SK-N-SH (cell line): ENCODE results near the gene MTIF2. TPM values are rescaled to one million over a fixed set of nuclear protein-coding genes. Genes with fewer than 3 reads are reported as not detected.
"Not testable (repeated sequence)": the region's sequence is repeated elsewhere in the genome, so short reads cannot be mapped to it uniquely, and the experiment has no call there.

Source experiments
- CTCF ChIA-PET: fragments of 300-600, 350-600 bp; formaldehyde crosslinking; extraction: SDS; loops from one replicate; lab custom pipeline; 2021; lab: Yijun Ruan, JAX
- POLR2A ChIA-PET: fragments of 350-600 bp; sonication (Branson Sonifier 250); formaldehyde crosslinking; extraction: SDS; loops from one replicate; lab custom pipeline; 2020; ENCODE audit warnings: antibody characterized with exemption, inconsistent platforms; lab: Yijun Ruan, JAX
- DNase-seq: peaks from one replicate; pipeline ENCODE4 v3.0.0; 2012
- H2AFZ ChIP-seq: fragments of 200-600 bp; sonication (generic); 2 replicates; pipeline ENCODE4 v1.8.1; 2016; ENCODE audit warnings: antibody characterized with exemption, mild to moderate bottlenecking, low read depth
- H3F3A ChIP-seq: fragments of 200-600 bp; sonication (generic); replicated peaks from 2 replicates; pipeline ENCODE3; 2016; ENCODE audit warnings: antibody characterized with exemption, mild to moderate bottlenecking; ENCODE audit not compliant: insufficient read depth
- H3K27ac ChIP-seq, 2 experiments: fragments of 200-500 bp in 1 of 2; fragments of 200-600 bp in 1 of 2; sonication (Bioruptor generic) in 1 of 2; sonication (generic), shearing (Covaris generic) in 1 of 2; 2 replicates each; pipeline versions ENCODE4 v1.5.1 to v1.6.1; 2014 to 2016; ENCODE audit warnings: low read depth in 2 of 2, inconsistent platforms in 1 of 2, low read length in 1 of 2, mild to moderate bottlenecking in 1 of 2, mixed read lengths in 1 of 2
- H3K27me3 ChIP-seq: fragments of 200-600 bp; sonication (generic), shearing (Covaris generic); 2 replicates; pipeline ENCODE4 v1.6.1; 2016; ENCODE audit warnings: mixed run types; ENCODE audit not compliant: insufficient read depth
- H3K36me3 ChIP-seq, 2 experiments: fragments of 200-500 bp in 1 of 2; fragments of 200-600 bp in 1 of 2; sonication (Bioruptor generic) in 1 of 2; sonication (generic) in 1 of 2; replicated peaks in 1 of 2; 2 replicates each; pipeline versions ENCODE3 to v1.5.1; 2014 to 2016; ENCODE audit warnings: low read length in 1 of 2, mild to moderate bottlenecking in 1 of 2; ENCODE audit not compliant: insufficient read depth in 2 of 2, control insufficient read depth in 1 of 2
- H3K4me1 ChIP-seq, 2 experiments: fragments of 200-500 bp in 1 of 2; fragments of 200-600 bp in 1 of 2; sonication (Bioruptor generic) in 1 of 2; sonication (generic), shearing (Covaris generic) in 1 of 2; 2 replicates each; pipeline versions ENCODE4 v1.5.1 to v1.6.1; 2014 to 2016; ENCODE audit warnings: low read depth in 1 of 2, low read length in 1 of 2, mixed run types in 1 of 2; ENCODE audit not compliant: insufficient read depth in 2 of 2, control insufficient read depth in 1 of 2
- H3K4me2 ChIP-seq: fragments of 200-600 bp; sonication (generic), shearing (Covaris generic); 2 replicates; pipeline ENCODE4 v1.6.1; 2017; ENCODE audit warnings: mixed run types
- H3K4me3 ChIP-seq, 2 experiments: fragments of 200-500 bp in 1 of 2; fragments of 200-600 bp in 1 of 2; sonication (Bioruptor generic) in 1 of 2; sonication (generic), shearing (Covaris generic) in 1 of 2; 2 replicates each; pipeline versions ENCODE4 v1.5.1 to v1.8.1; 2014 to 2016; ENCODE audit warnings: low read depth in 2 of 2, inconsistent platforms in 1 of 2, low read length in 1 of 2, mild to moderate bottlenecking in 1 of 2, mixed read lengths in 1 of 2, moderate library complexity in 1 of 2
- H3K79me2 ChIP-seq: fragments of 200-600 bp; sonication (generic); 2 replicates; pipeline ENCODE4 v1.8.1; 2017; ENCODE audit warnings: mild to moderate bottlenecking; ENCODE audit not compliant: insufficient read depth
- H3K9ac ChIP-seq: fragments of 200-600 bp; sonication (generic); 2 replicates; pipeline ENCODE4 v1.6.1; 2017; ENCODE audit warnings: mixed run types
- H3K9me2 ChIP-seq: fragments of 200-600 bp; sonication (generic); 2 replicates; pipeline ENCODE4 v1.6.1; 2017; ENCODE audit warnings: mixed run types
- H3K9me3 ChIP-seq: fragments of 200-600 bp; sonication (generic); 2 replicates; pipeline ENCODE4 v1.6.1; 2017; ENCODE audit warnings: mixed run types, mild to moderate bottlenecking, moderate library complexity
- H4K20me1 ChIP-seq: fragments of 200-600 bp; sonication (generic); 2 replicates; pipeline ENCODE4 v1.6.1; 2017; ENCODE audit warnings: mild to moderate bottlenecking, mixed run types; ENCODE audit not compliant: insufficient read depth
- ELF1 ChIP-seq: IDR thresholded peaks from 2 replicates; pipeline ENCODE4 v1.4.0; 2012
- EZH2phosphoT487 ChIP-seq: fragments of 200-600 bp; sonication (generic); IDR thresholded peaks from 2 replicates; pipeline ENCODE4 v1.6.1; 2017; ENCODE audit warnings: low read depth, mixed run types, mild to moderate bottlenecking, antibody characterized with exemption, moderate library complexity, borderline replicate concordance
- FOXM1 ChIP-seq: IDR thresholded peaks from 2 replicates; pipeline ENCODE4 v1.4.0; 2012; ENCODE audit warnings: low read depth, mild to moderate bottlenecking
- SIN3A ChIP-seq: IDR thresholded peaks from 2 replicates; pipeline ENCODE4 v1.6.1; 2012; ENCODE audit warnings: low read depth, mild to moderate bottlenecking, low read length, moderate library complexity, borderline replicate concordance
- SMC3 ChIP-seq: IDR thresholded peaks from 2 replicates; pipeline ENCODE4 v1.6.1; 2012; ENCODE audit warnings: low read depth, low read length, improper control_type of control experiment
- WGBS: methylation state at CpG from one replicate; pipeline ENCODE4 v1.1.6; 2017; ENCODE audit warnings: low lambda C conversion rate; 5-methylcytosine and 5-hydroxymethylcytosine counted together
- polyA plus RNA-seq, 3 experiments: library from polyadenylated mRNA; depleted of rRNA; stranded (reverse); fragments of >200 nt; gene quantifications; 2 replicates each; pipeline ENCODE4 v1.2.3, GENCODE V29; 2012
- TF ChIP-seq, protein P1 (sequence below): fragments of 150-350 bp; IDR thresholded peaks from 2 replicates; pipeline ENCODE4 v1.6.1; 2016; ENCODE audit warnings: mild to moderate bottlenecking, low read depth, low read length
- TF ChIP-seq, protein P2 (sequence below): fragments of 200-600 bp; sonication (generic); IDR thresholded peaks from 2 replicates; pipeline ENCODE4 v1.6.1; 2017; ENCODE audit warnings: antibody characterized with exemption, mild to moderate bottlenecking, moderate library complexity

Gene MTIF2
- polyA plus RNA-seq, 1 of the 3 experiments (the other 2 are of a cell fraction): 12.9 TPM

DNA sequence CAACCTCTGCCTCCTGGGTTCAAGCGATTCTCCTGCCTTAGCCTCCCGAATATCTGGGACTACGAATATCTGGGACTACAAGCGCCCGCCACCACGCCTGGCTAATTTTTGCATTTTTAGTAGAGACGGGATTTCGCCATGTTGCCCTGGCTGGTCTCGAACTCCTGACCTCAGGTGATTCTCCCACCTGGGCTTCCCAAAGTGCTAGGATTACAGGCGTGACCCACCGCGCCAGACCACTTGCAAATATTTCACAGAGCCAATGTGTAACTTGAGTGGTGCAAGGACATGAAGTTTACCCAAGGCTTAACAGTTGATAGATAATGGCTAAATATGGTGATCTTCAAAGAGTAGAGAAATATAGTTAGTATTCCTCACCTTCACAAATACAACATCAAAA lies 14.1 kb upstream of the MTIF2 start:
- no peak overlapping the region for H3K27ac ChIP-seq
- WGBS: 98% methylated on average over 12 of the region's 12 CpGs
- H4K20me1 ChIP-seq: no peaks in the 10 kb centered on the region
- H3K27me3 ChIP-seq: no peaks in the 10 kb centered on the region
- H3K9me2 ChIP-seq: no peaks in the 10 kb centered on the region
- no peak overlapping the region for H3K4me2 ChIP-seq
- ChIA-PET POLR2A (no interaction called here), CTCF (no interaction called here)
- H3K9me3 ChIP-seq: no peaks in the 10 kb centered on the region
- no peaks in the 10 kb centered on the region for H3K79me2 ChIP-seq
- no peak overlapping the region for H2AFZ ChIP-seq
- peaks cover 0 to 3% of the 10 kb centered on the region in 2 experiments for H3K36me3 ChIP-seq
- no peak overlapping the region for H3K4me3 ChIP-seq
- TF ChIP-seq, protein P1, sequence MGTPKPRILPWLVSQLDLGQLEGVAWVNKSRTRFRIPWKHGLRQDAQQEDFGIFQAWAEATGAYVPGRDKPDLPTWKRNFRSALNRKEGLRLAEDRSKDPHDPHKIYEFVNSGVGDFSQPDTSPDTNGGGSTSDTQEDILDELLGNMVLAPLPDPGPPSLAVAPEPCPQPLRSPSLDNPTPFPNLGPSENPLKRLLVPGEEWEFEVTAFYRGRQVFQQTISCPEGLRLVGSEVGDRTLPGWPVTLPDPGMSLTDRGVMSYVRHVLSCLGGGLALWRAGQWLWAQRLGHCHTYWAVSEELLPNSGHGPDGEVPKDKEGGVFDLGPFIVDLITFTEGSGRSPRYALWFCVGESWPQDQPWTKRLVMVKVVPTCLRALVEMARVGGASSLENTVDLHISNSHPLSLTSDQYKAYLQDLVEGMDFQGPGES: no peak
- no peak for TF ChIP-seq FOXM1
- TF ChIP-seq, protein P2, sequence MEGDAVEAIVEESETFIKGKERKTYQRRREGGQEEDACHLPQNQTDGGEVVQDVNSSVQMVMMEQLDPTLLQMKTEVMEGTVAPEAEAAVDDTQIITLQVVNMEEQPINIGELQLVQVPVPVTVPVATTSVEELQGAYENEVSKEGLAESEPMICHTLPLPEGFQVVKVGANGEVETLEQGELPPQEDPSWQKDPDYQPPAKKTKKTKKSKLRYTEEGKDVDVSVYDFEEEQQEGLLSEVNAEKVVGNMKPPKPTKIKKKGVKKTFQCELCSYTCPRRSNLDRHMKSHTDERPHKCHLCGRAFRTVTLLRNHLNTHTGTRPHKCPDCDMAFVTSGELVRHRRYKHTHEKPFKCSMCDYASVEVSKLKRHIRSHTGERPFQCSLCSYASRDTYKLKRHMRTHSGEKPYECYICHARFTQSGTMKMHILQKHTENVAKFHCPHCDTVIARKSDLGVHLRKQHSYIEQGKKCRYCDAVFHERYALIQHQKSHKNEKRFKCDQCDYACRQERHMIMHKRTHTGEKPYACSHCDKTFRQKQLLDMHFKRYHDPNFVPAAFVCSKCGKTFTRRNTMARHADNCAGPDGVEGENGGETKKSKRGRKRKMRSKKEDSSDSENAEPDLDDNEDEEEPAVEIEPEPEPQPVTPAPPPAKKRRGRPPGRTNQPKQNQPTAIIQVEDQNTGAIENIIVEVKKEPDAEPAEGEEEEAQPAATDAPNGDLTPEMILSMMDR: no peak
- H3F3A ChIP-seq: peaks cover 7% of the 10 kb centered on the region
- H3K4me1 ChIP-seq: no peaks in the 10 kb centered on the region; a peak in 1 of 4 replicates
- no peak overlapping the region for H3K9ac ChIP-seq
- no peak for DNase-seq

DNA sequence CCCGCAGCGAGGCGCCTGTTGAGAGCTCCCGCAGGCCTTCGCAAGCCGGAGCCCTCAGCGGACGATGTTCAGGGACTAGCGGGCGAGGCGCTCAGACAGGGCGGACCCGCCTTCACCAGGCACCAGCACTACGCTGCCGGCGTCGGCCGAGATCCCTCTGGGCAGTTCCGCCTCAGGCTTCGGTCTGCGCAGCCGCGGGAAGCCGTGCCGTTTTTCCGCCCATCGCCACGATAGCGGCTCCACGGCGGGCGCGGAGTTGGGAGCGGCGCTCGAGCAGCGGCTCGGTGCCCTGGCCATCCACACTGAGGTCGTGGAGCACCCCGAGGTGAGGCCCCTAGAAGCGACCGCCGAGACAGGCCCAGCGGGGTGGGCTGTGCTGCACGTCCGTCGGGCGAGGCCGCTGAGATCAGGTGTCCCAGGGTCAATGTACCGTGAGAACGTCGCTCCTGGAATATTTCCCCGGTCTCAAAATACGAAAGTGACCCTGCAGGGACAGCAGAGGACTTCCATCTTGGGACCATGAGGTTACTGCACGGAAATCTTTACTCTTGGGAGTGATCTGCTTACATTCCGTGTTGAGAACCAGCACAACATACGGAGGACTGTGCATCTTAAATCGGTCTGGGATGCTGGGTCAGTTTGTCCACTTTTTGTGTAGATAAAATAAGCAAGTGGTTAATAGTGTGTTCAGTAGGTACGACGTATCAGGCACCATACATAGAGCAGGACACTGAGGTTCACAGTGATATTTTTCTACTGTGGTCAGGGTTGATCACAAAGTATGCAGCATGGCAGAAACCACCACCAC lies 13.3 kb upstream of the MTIF2 start:
- Histone ChIP-seq H3K9ac (no peak overlapping the region), H3K4me3 (no peak overlapping the region; a peak in 1 of 4 replicates), H3F3A (peaks cover 7% of the 10 kb centered on the region), H2AFZ (no peak overlapping the region), H3K79me2 (no peaks in the 10 kb centered on the region), H3K27me3 (no peaks in the 10 kb centered on the region), H3K9me3 (no peaks in the 10 kb centered on the region), H3K27ac (no peak overlapping the region), H3K4me1 (no peaks in the 10 kb centered on the region), H3K9me2 (no peaks in the 10 kb centered on the region), H3K4me2 (no peak overlapping the region), H3K36me3 (no peaks in the 10 kb centered on the region), H4K20me1 (no peaks in the 10 kb centered on the region)
- peak; percentile 73 for DNase-seq
- WGBS: 70% methylated on average over 25 of the region's 60 CpGs
- ChIA-PET POLR2A (no interaction called here), CTCF (no interaction called here)
- TF ChIP-seq SIN3A (no peak), EZH2phosphoT487 (no peak), SMC3 (no peak), ELF1 (no peak)

DNA sequence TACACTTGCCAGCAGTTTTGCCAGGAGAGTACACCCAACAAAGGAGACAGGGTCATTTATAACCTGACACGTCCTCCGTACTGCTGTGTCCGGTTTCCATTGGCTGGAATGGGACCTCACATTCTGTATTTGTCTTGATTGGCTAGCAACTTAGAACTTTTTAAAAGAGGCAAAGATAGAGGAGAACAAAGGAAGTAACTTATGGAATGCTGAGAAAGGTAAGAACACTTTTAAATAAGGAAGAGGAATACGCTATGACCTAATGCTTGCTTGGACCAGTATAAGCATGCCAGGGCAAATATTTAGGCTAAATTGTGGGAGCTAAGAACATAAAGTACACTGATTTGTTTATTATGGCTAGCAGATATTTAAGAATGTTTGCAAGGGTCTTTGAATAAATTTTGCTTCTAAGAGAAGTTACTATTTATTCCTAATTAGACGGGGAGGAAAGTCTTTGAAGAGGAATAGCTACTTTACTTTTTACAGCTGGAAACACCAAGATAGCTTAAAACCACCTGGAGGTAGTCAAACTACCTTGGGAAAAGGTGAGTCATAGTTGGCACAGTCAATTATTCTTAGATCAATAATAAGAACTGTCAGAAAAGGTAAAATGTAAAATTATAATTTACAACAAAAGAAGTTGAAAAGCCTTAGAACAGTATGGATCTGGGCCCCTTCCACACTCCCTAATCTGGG lies 12.0 kb upstream of the MTIF2 start:
- H3K9ac ChIP-seq, H3K9me2 ChIP-seq, H3K27ac ChIP-seq, H3K36me3 ChIP-seq, H3K4me1 ChIP-seq, H3K4me2 ChIP-seq, H2AFZ ChIP-seq, H3K9me3 ChIP-seq, H4K20me1 ChIP-seq, H3K4me3 ChIP-seq, H3F3A ChIP-seq, CTCF ChIA-PET, H3K27me3 ChIP-seq, DNase-seq, H3K79me2 ChIP-seq: not testable (repeated sequence)
- WGBS: 89% methylated on average over 5 of the region's 5 CpGs
- POLR2A ChIA-PET: interaction anchor here (0.6 kb wide), 1 partner anchor 25 kb away, joined by 5 read pairs; no protein-coding TSS in a partner anchor

DNA sequence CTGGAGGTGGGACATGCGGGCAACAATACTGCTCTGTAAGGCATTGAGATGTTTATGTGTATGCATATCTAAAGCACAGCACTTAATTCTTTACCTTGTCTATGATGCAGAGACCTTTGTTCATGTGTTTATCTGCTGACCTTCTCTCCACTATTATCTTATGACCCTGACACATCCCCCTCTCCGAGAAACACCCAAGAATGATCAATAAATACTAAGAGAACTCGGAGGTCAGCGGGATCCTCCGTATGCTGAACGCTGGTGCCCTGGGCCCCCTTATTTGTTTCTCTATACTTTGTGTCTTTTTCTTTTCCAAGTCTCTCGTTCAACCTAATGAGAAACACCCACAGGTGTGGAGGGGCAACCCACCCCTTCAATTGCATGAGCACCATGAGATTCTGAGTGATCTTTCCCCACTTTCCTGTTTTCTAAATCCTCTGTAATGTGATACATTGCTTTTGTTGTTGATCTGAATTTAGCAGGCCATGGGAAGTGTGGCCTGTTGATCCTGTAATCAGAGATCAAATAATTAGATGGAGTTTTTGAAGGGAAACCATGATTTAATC lies 10.9 kb upstream of the MTIF2 start:
- H3K4me3 ChIP-seq, H3K79me2 ChIP-seq, H3F3A ChIP-seq, H3K9me3 ChIP-seq, POLR2A ChIA-PET, H3K9ac ChIP-seq, H3K27ac ChIP-seq, H2AFZ ChIP-seq, CTCF ChIA-PET, H3K36me3 ChIP-seq, DNase-seq, H3K4me1 ChIP-seq, H3K4me2 ChIP-seq, H3K9me2 ChIP-seq, H3K27me3 ChIP-seq, H4K20me1 ChIP-seq: not testable (repeated sequence)
- 96% methylated on average over 7 of the region's 7 CpGs for WGBS
